BLaER1 treated with 17β-estradiol and CSF1 and Interleukin-3, amounts not matched to agents 10 nM and 100 nM (cell line): ENCODE measurements around the gene CHST15.

Experiments
- H3K27ac ChIP-seq, 11 experiments: shearing (Covaris generic); formaldehyde crosslinking; 2 replicates each; pipeline ENCODE4 v1.8.1; 2022
- H3K27me3 ChIP-seq, 11 experiments: shearing (Covaris generic); formaldehyde crosslinking; 2 replicates each; pipeline ENCODE4 v1.8.1; 2022
- H3K36me3 ChIP-seq, 11 experiments: shearing (Covaris generic); formaldehyde crosslinking; 2 replicates each; pipeline ENCODE4 v1.8.1; 2022
- H3K4me1 ChIP-seq, 10 experiments: shearing (Covaris generic); formaldehyde crosslinking; 2 replicates each; pipeline ENCODE4 v1.8.1; 2022
- H3K4me2 ChIP-seq, 11 experiments: shearing (Covaris generic); formaldehyde crosslinking; 2 replicates each; pipeline ENCODE4 v1.8.1; 2022
- H3K4me3 ChIP-seq, 10 experiments: shearing (Covaris generic); formaldehyde crosslinking; 2 replicates each; pipeline ENCODE4 v1.8.1; 2022
- H3K9ac ChIP-seq, 11 experiments: shearing (Covaris generic); formaldehyde crosslinking; 2 replicates each; pipeline ENCODE4 v1.8.1; 2022
- H3K9me3 ChIP-seq, 11 experiments: shearing (Covaris generic); formaldehyde crosslinking; replicated peaks in 1 of 11; 2 replicates each; pipeline ENCODE4 v1.8.1; 2022
- H4K20me1 ChIP-seq, 11 experiments: shearing (Covaris generic); formaldehyde crosslinking; 2 replicates each; pipeline ENCODE4 v1.8.1; 2022
- Cebpa-rat ChIP-seq, 11 experiments: shearing (Covaris generic); IDR thresholded peaks; 2 replicates each; pipeline ENCODE4 v1.8.1; 2022

CHST15 gene

DNA sequence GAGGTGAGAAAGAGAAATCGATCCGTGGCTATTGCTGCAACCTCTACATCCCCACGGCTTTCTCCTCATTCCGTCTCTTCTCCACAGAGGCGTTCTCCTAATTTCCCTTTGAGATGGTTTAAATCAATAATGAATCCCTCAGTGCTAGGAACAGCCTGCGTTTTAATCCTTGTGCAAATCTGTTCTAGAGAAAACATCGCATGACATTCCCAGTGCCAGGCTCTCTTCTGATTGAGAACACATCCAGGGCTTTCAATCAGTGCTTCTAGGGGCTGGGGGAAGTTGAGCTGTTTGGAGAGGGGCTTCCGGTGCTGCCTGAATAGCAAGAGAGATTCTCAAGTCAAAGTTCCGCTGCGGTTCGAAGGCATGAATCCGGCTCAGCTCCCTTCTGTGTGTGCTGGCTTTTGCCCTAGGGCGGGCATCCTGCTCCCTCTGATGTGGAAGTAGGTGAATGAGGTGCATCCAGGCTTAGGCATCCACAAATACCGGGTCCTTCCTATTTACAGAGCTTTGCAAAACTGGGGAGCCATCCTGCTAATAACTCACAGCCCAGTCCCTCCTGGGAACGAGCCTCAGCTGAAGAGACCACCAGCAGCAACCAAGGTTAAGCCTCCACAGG is 62.8 kb downstream of the CHST15 start:
- H3K4me3 ChIP-seq: no peak overlapping the region
- peaks cover 15 to 100% (median 72%) of the 10 kb centered on the region in 11 experiments; a peak in 20 of 22 replicates for H4K20me1 ChIP-seq
- no peak for TF ChIP-seq Cebpa-rat (IDR thresholded peaks at IDR 0.05)
- H3K27ac ChIP-seq: no peak overlapping the region
- H3K9ac ChIP-seq: 0 out of 22 replicates have a peak overlapping the region, but pooled peaks of 2 of the 11 experiments have one; percentile 22 to 33
- H3K4me2 ChIP-seq: no peak overlapping the region
- H3K4me1 ChIP-seq: peaks cover 22 to 63% (median 38%) of the 10 kb centered on the region in 10 experiments
- peaks cover 77 to 100% (median 98%) of the 10 kb centered on the region in 11 experiments for H3K36me3 ChIP-seq
- H3K27me3 ChIP-seq: no peaks in the 10 kb centered on the region
- no peaks in the 10 kb centered on the region for H3K9me3 ChIP-seq

- Histone ChIP-seq H3K27me3 (no peaks in the 10 kb centered on the region), H3K27ac (no peak overlapping the region; a peak in 1 of 22 replicates), H3K36me3 (peaks cover 83 to 100% (median 98%) of the 10 kb centered on the region in 11 experiments), H4K20me1 (peaks cover 10 to 100% (median 67%) of the 10 kb centered on the region in 11 experiments; a peak in 20 of 22 replicates), H3K4me2 (no peak overlapping the region), H3K9me3 (no peaks in the 10 kb centered on the region), H3K4me3 (no peak overlapping the region), H3K9ac (peak overlapping the region in 2 of 11 experiments; percentile 22 to 33; a peak in 1 of 22 replicates), H3K4me1 (peaks cover 17 to 58% (median 35%) of the 10 kb centered on the region in 10 experiments)
- no peak for TF ChIP-seq Cebpa-rat (IDR thresholded peaks at IDR 0.05)
These were observed 63.3 kb downstream of the CHST15 start for GRCh38 chr10:124030061-124030460.

DNA sequence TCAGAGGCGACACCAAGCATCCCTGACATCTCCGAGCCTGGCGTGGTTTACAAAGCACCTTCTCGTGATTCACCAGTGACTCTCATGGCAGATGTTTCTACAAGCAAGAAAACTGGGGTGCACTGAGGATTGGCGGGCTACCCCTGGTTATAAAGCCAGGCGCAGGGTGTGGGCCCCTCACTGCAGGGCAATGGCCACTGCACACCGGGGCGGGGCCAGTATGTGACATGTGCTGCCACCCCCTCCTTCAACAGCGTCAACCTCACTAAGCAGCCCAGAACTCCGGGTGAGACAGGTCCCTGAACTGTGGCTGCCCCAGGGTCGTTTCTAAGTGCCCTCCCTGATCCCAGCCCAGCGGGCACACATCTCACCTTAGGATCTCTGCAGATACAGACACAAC is 63.8 kb downstream of the CHST15 start:
- Histone ChIP-seq H3K27ac (no peak overlapping the region), H3K9me3 (no peaks in the 10 kb centered on the region), H3K27me3 (no peaks in the 10 kb centered on the region), H4K20me1 (peaks cover 5 to 100% (median 65%) of the 10 kb centered on the region in 11 experiments; a peak in 20 of 22 replicates), H3K4me2 (no peak overlapping the region), H3K4me3 (no peak overlapping the region), H3K9ac (peak overlapping the region in 1 of 11 experiments; percentile 22; a peak in 1 of 22 replicates), H3K36me3 (peaks cover 88 to 100% (median 98%) of the 10 kb centered on the region in 11 experiments), H3K4me1 (peaks cover 16 to 53% (median 32%) of the 10 kb centered on the region in 10 experiments; a peak in 19 of 20 replicates)
- no peak for TF ChIP-seq Cebpa-rat (IDR thresholded peaks at IDR 0.05)

- H3K4me3 ChIP-seq: no peak overlapping the region
- no peak overlapping the region for H3K4me2 ChIP-seq
- H3K4me1 ChIP-seq: peaks cover 16 to 46% (median 29%) of the 10 kb centered on the region in 10 experiments; a peak in 19 of 20 replicates
- peaks cover 85 to 100% (median 98%) of the 10 kb centered on the region in 11 experiments for H3K36me3 ChIP-seq
- 0 out of 22 replicates have a peak overlapping the region, but pooled peaks of 1 of the 11 experiments have one; percentile 3 for H3K27ac ChIP-seq
- no peak overlapping the region for H3K9ac ChIP-seq
- no peaks in the 10 kb centered on the region for H3K27me3 ChIP-seq
- no peak for TF ChIP-seq Cebpa-rat (IDR thresholded peaks at IDR 0.05)
- no peaks in the 10 kb centered on the region for H3K9me3 ChIP-seq
- peaks cover 0 to 100% (median 64%) of the 10 kb centered on the region in 11 experiments; a peak in 18 of 22 replicates for H4K20me1 ChIP-seq
These were observed 64.5 kb downstream of the CHST15 start for GRCh38 chr10:124028700-124029480.

- H4K20me1 ChIP-seq: peaks cover 0 to 100% (median 65%) of the 10 kb centered on the region in 11 experiments; a peak in 16 of 22 replicates
- TF ChIP-seq Cebpa-rat (IDR thresholded peaks at IDR 0.05): no peak
- no peaks in the 10 kb centered on the region for H3K9me3 ChIP-seq
- H3K4me1 ChIP-seq: peaks cover 16 to 37% (median 24%) of the 10 kb centered on the region in 10 experiments; a peak in 19 of 20 replicates
- H3K4me2 ChIP-seq: peak overlapping the region in 1 of 11 experiments; percentile 43; a peak in 1 of 22 replicates
- H3K4me3 ChIP-seq: no peak overlapping the region
- H3K9ac ChIP-seq: peak overlapping the region in 4 of 11 experiments; percentile 1 to 30 (median 16); a peak in 3 of 22 replicates
- peaks cover 85 to 100% (median 98%) of the 10 kb centered on the region in 11 experiments for H3K36me3 ChIP-seq
- H3K27ac ChIP-seq: peak overlapping the region in 3 of 11 experiments; percentile 2 to 56 (median 27); a peak in 5 of 22 replicates
- H3K27me3 ChIP-seq: no peaks in the 10 kb centered on the region
These were observed 65.7 kb downstream of the CHST15 start for GRCh38 chr10:124027651-124028050.

DNA sequence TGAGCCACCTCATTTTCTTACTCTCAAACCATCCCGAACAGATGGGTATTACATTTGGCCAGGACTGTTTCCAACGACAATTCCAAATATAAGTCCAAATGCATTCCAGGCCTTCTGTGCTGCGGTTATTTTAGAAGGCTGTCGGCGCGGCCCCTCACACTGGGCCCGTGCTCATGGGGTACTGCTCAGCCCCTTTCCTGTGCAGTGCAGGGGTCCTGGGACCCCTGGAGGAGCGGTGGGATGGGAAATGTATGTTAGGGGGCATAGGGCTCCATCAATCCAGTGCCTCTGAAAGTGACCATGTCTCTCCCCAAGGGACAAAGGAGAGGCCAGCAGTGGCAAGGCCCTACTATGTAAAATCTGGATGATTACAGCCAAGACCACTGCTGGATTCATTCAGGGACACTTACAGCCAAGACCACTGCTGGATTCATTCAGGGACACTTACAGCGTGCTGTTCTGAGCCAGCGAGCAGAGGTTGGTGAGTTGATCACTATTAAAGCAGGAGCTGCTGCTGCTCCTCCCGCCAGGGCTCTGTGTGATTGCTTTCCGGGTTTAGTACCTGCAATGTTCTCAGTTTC is 66.3 kb downstream of the CHST15 start:
- Histone ChIP-seq H3K4me2 (peak overlapping the region in 5 of 11 experiments; percentile 1 to 43 (median 28); a peak in 4 of 22 replicates), H3K9ac (peak overlapping the region in 4 of 11 experiments; percentile 1 to 30 (median 16); a peak in 4 of 22 replicates), H3K4me3 (no peak overlapping the region), H4K20me1 (peaks cover 0 to 100% (median 65%) of the 10 kb centered on the region in 11 experiments; a peak in 17 of 22 replicates), H3K36me3 (peaks cover 85 to 100% (median 98%) of the 10 kb centered on the region in 11 experiments), H3K4me1 (peaks cover 16 to 37% (median 24%) of the 10 kb centered on the region in 10 experiments; a peak in 19 of 20 replicates), H3K27ac (peak overlapping the region in 6 of 11 experiments; percentile 2 to 56 (median 28); a peak in 9 of 22 replicates), H3K9me3 (no peaks in the 10 kb centered on the region), H3K27me3 (no peaks in the 10 kb centered on the region)
- TF ChIP-seq Cebpa-rat (IDR thresholded peaks at IDR 0.05): no peak

GRCh38 chr10:124026589-124026939 is 66.8 kb downstream of the CHST15 start:
- no peaks in the 10 kb centered on the region for H3K27me3 ChIP-seq
- peak overlapping the region in 7 of 11 experiments; percentile 1 to 56 (median 29); a peak in 11 of 22 replicates for H3K27ac ChIP-seq
- peaks cover 85 to 100% (median 98%) of the 10 kb centered on the region in 11 experiments for H3K36me3 ChIP-seq
- peaks cover 16 to 39% (median 24%) of the 10 kb centered on the region in 10 experiments; a peak in 19 of 20 replicates for H3K4me1 ChIP-seq
- peaks cover 0 to 100% (median 71%) of the 10 kb centered on the region in 11 experiments; a peak in 17 of 22 replicates for H4K20me1 ChIP-seq
- no peak overlapping the region for H3K4me3 ChIP-seq
- TF ChIP-seq Cebpa-rat (IDR thresholded peaks at IDR 0.05): no peak
- H3K9me3 ChIP-seq: no peaks in the 10 kb centered on the region
- peak overlapping the region in 8 of 11 experiments; percentile 1 to 43 (median 15); a peak in 9 of 22 replicates for H3K4me2 ChIP-seq
- peak overlapping the region in 4 of 11 experiments; percentile 2 to 39 (median 8); a peak in 2 of 22 replicates for H3K9ac ChIP-seq
